ENCODE data around the gene ANKRD6. TPM values are rescaled to one million over a fixed set of nuclear protein-coding genes. Genes with fewer than 3 reads are reported as not detected.
"Not testable (repeated sequence)": the region's sequence is repeated elsewhere in the genome, so short reads cannot be mapped to it uniquely, and the experiment has no call there.

The ANKRD6 gene
- total RNA-seq, 1 donor from 2014 or later: 6.2 TPM

GRCh38 chr6:89630488-89630887 is 197.5 kb downstream of the ANKRD6 start:
- no peak for TF ChIP-seq CTCF (conservative IDR thresholded peaks at IDR 0.05; ENCODE audit: low read depth, low read length)
- no peak overlapping the region for H3K4me3 ChIP-seq (ENCODE audit: low read depth, low read length)
- DNase-seq (ENCODE audit: low read depth): no peak

GRCh38 chr6:89636412-89636811 is 203.5 kb downstream of the ANKRD6 start:
- not testable (repeated sequence) for H3K4me3 ChIP-seq (ENCODE audit: low read depth, low read length); DNase-seq (ENCODE audit: low read depth)

DNA sequence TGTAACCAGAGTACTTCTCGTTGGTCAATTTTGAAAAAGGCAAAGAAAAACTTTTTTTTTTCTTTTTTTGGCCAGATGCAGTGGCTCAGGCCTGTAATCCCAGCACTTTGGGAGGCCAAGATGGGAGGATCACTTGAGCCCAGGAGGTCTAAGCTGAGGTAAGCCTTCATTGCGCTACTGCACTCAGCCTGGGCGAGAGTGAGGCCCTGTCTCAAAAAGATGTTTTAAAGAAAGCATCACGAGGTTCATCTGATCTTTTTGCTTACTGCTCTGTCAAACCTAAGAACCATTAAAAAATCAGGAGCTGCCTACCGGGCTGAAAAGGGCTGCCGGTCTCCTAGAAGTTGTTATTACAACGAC is 205.0 kb downstream of the ANKRD6 start:
- DNase-seq (ENCODE audit: low read depth): peak; percentile 10
- TF ChIP-seq CTCF (conservative IDR thresholded peaks at IDR 0.05; ENCODE audit: low read depth, low read length): no peak

GRCh38 chr6:89638320-89639195 is 205.6 kb downstream of the ANKRD6 start, which contains the start of gene LYRM2:
LYRM2 (minus strand) TSS chr6:89638747; CDS start chr6:89638716, 31 bp downstream.
- TF ChIP-seq CTCF (conservative IDR thresholded peaks at IDR 0.05; ENCODE audit: low read depth, low read length): peak; percentile 12

More for the DNA sequence above, 205.0 kb downstream of the ANKRD6 start:
- peak overlapping the region; percentile 73 for H3K4me3 ChIP-seq (ENCODE audit: low read depth, low read length)

GRCh38 chr6:89640804-89641203 is 207.9 kb downstream of the ANKRD6 start:
- TF ChIP-seq CTCF (conservative IDR thresholded peaks at IDR 0.05; ENCODE audit: low read depth, low read length): no peak
- DNase-seq (ENCODE audit: low read depth): no peak
- no peak overlapping the region for H3K4me3 ChIP-seq (ENCODE audit: low read depth, low read length)

More at GRCh38 chr6:89638320-89639195, 205.6 kb downstream of the ANKRD6 start, which contains the start of gene LYRM2:
- peak; percentile 50 for DNase-seq (ENCODE audit: low read depth)
- H3K4me3 ChIP-seq (ENCODE audit: low read depth, low read length): peak within 1 kb of the TSS; percentile 73

DNA sequence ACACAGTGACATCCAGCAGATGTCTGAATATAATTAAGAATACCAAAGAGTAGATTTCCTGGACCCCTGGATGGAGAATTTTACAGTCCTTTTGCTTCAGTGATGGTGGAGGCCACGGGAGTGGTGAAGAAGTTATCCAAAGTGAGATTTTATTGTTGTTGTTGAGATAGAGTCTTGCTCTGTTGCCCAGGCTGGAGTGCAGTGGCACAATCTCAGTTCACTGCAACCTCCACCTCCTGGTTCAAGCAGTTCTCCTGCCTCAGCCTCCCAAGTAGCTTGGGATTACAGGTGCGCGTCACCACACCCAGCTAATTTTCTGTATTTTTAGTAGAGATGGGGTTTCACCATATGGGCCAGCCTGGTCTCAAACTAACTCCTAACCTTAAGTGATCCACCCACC is 208.6 kb downstream of the ANKRD6 start:
- H3K4me3 ChIP-seq (ENCODE audit: low read depth, low read length); DNase-seq (ENCODE audit: low read depth): not testable (repeated sequence)

- H3K4me3 ChIP-seq (ENCODE audit: low read depth, low read length): no peak overlapping the region
- no peak for DNase-seq (ENCODE audit: low read depth)
- no peak for TF ChIP-seq CTCF (conservative IDR thresholded peaks at IDR 0.05; ENCODE audit: low read depth, low read length)
Measured at GRCh38 chr6:89642956-89643355, 210.0 kb downstream of the ANKRD6 start.

GRCh38 chr6:89643406-89643805 is 210.5 kb downstream of the ANKRD6 start:
- no peak overlapping the region for H3K4me3 ChIP-seq (ENCODE audit: low read depth, low read length)
- TF ChIP-seq CTCF (conservative IDR thresholded peaks at IDR 0.05; ENCODE audit: low read depth, low read length): no peak
- DNase-seq (ENCODE audit: low read depth): no peak

All from epithelial cell of proximal tubule (primary cell).